H1 (cell line): ENCODE results near the gene MIEN1. TPM values are rescaled to one million over a fixed set of nuclear protein-coding genes. Genes with fewer than 3 reads are reported as not detected.
A peak's percentile ranks its signal among the peaks of the same experiment; 100 is the strongest.

ENCODE experiments used
- CTCF ChIA-PET: fragments of 300-600 bp; sonication (Branson Sonifier 250); formaldehyde crosslinking; loops from one replicate; lab custom pipeline; 2021; ENCODE audit not compliant: partially characterized antibody; lab: Charles Lee
- POLR2A ChIA-PET: fragments of 300-600 bp; sonication (Branson Sonifier 250); formaldehyde crosslinking; loops from one replicate; lab custom pipeline; 2021; ENCODE audit warnings: inconsistent platforms; ENCODE audit not compliant: partially characterized antibody; lab: Charles Lee
- DNase-seq, 2 experiments: peaks; one replicate each; pipeline versions ENCODE4 v3.0.0 to v3.0.0-alpha.2; 2010 to 2022; ENCODE audit warnings: low spot score in 2 of 2, low read depth in 1 of 2, mixed read lengths in 1 of 2
- FAIRE-seq: peaks from 2 replicates; lab custom pipeline; 2011; peaks lifted over from hg19 to GRCh38; lab: Jason Lieb, UNC
- H2AFZ ChIP-seq: 2 replicates; pipeline ENCODE4 v1.8.1; 2012; ENCODE audit warnings: low read length, inconsistent platforms
- H2AK5ac ChIP-seq: 2 replicates; pipeline ENCODE4 v1.6.1; 2013; ENCODE audit warnings: low read depth, low read length
- H2BK120ac ChIP-seq: replicated peaks from 2 replicates; pipeline ENCODE3; 2013; ENCODE audit warnings: low read depth, low read length, inconsistent platforms
- H2BK12ac ChIP-seq: 2 replicates; pipeline ENCODE4 v1.6.1; 2013; ENCODE audit warnings: low read depth, low read length
- H2BK15ac ChIP-seq: 2 replicates; pipeline ENCODE4 v1.6.1; 2013; ENCODE audit warnings: low read length
- H2BK20ac ChIP-seq: 2 replicates; pipeline ENCODE4 v1.6.1; 2013; ENCODE audit warnings: low read length
- H2BK5ac ChIP-seq: 2 replicates; pipeline ENCODE4 v1.6.1; 2013; ENCODE audit warnings: low read depth, low read length
- H3K14ac ChIP-seq: 2 replicates; pipeline ENCODE4 v1.6.1; 2013; ENCODE audit warnings: inconsistent platforms; ENCODE audit not compliant: insufficient read length
- H3K18ac ChIP-seq: 2 replicates; pipeline ENCODE4 v1.6.1; 2013; ENCODE audit warnings: low read length; ENCODE audit errors: extremely low read depth
- H3K23ac ChIP-seq: 2 replicates; pipeline ENCODE4 v1.6.1; 2013; ENCODE audit warnings: inconsistent platforms; ENCODE audit not compliant: insufficient read length
- H3K23me2 ChIP-seq: 2 replicates; pipeline ENCODE4 v1.6.1; 2013; ENCODE audit warnings: low read depth, low read length
- H3K27ac ChIP-seq: 2 replicates; pipeline ENCODE4 v1.6.1; 2011; ENCODE audit warnings: low read depth, low read length, inconsistent platforms
- H3K27me3 ChIP-seq, 4 experiments: replicated peaks in 1 of 4; 1 replicate in 1 of 4; 2 replicates in 3 of 4; pipeline versions ENCODE4 v1.6.1 to v1.8.1; 2011 to 2013; ENCODE audit warnings: low read length in 3 of 4, mild to moderate bottlenecking in 3 of 4, inconsistent platforms in 2 of 4, mixed read lengths in 2 of 4, moderate library complexity in 1 of 4; ENCODE audit not compliant: control insufficient read depth in 3 of 4, insufficient read depth in 3 of 4; ENCODE audit errors: extremely low read depth in 1 of 4
- H3K36me3 ChIP-seq, 4 experiments: 2 replicates each; pipeline versions ENCODE4 v1.6.1 to v1.8.1; 2011 to 2013; ENCODE audit warnings: mild to moderate bottlenecking in 4 of 4, low read length in 3 of 4, moderate library complexity in 2 of 4, control low read depth in 1 of 4, inconsistent platforms in 1 of 4; ENCODE audit not compliant: insufficient read depth in 4 of 4, control insufficient read depth in 2 of 4
- H3K4ac ChIP-seq: replicated peaks from 2 replicates; pipeline ENCODE3; 2013; ENCODE audit warnings: low read length, low read depth, mixed read lengths, inconsistent platforms; ENCODE audit not compliant: insufficient read length
- H3K4me1 ChIP-seq, 4 experiments: replicated peaks in 1 of 4; 1 replicate in 1 of 4; 2 replicates in 3 of 4; pipeline versions ENCODE4 v1.6.1 to v1.8.1; 2011 to 2013; ENCODE audit warnings: low read length in 3 of 4, inconsistent platforms in 2 of 4, mixed read lengths in 1 of 4; ENCODE audit not compliant: insufficient read depth in 4 of 4, control insufficient read depth in 3 of 4
- H3K4me2 ChIP-seq, 2 experiments: 2 replicates each; pipeline versions ENCODE4 v1.6.1 to v1.8.1; 2011 to 2013; ENCODE audit warnings: low read depth in 2 of 2, low read length in 2 of 2, control low read depth in 1 of 2, inconsistent platforms in 1 of 2, mild to moderate bottlenecking in 1 of 2; ENCODE audit not compliant: insufficient read depth in 1 of 2
- H3K4me3 ChIP-seq, 4 experiments: fragments of 200-600, 300-600 bp in 1 of 4; sonication (generic), shearing (Covaris generic), sonication (Bioruptor Twin) in 1 of 4; 2 replicates each; pipeline versions ENCODE4 v1.5.1 to v1.8.1; 2011 to 2016; ENCODE audit warnings: low read length in 4 of 4, low read depth in 3 of 4, control low read depth in 2 of 4, inconsistent platforms in 2 of 4, mild to moderate bottlenecking in 2 of 4, mixed read lengths in 1 of 4, moderate library complexity in 1 of 4; ENCODE audit not compliant: insufficient read depth in 2 of 4; ENCODE audit errors: extremely low read depth in 1 of 4
- H3K56ac ChIP-seq: replicated peaks from 2 replicates; pipeline ENCODE3; 2013; ENCODE audit warnings: low read depth, mild to moderate bottlenecking, mixed read lengths, low read length, inconsistent platforms; ENCODE audit not compliant: insufficient read length
- H3K79me1 ChIP-seq: 2 replicates; pipeline ENCODE4 v1.6.1; 2013; ENCODE audit warnings: low read depth, low read length, control low read depth
- H3K79me2 ChIP-seq, 2 experiments: 2 replicates each; pipeline versions ENCODE4 v1.6.1 to v1.8.1; 2012 to 2013; ENCODE audit warnings: low read length in 2 of 2, mild to moderate bottlenecking in 2 of 2, inconsistent platforms in 1 of 2; ENCODE audit not compliant: insufficient read depth in 2 of 2, control insufficient read depth in 1 of 2
- H3K9ac ChIP-seq, 4 experiments: replicated peaks in 1 of 4; 1 replicate in 1 of 4; 2 replicates in 3 of 4; pipeline versions ENCODE4 v1.6.1 to v1.8.1; 2011 to 2013; ENCODE audit warnings: low read depth in 3 of 4, low read length in 3 of 4, control low read depth in 2 of 4, mild to moderate bottlenecking in 2 of 4, moderate library complexity in 2 of 4, inconsistent platforms in 1 of 4; ENCODE audit errors: extremely low read depth in 1 of 4
- H3K9me3 ChIP-seq, 2 experiments: 2 replicates each; pipeline versions ENCODE4 v1.6.1 to v1.8.1; 2012 to 2013; ENCODE audit warnings: mild to moderate bottlenecking in 2 of 2, moderate library complexity in 2 of 2, control low read depth in 1 of 2, inconsistent platforms in 1 of 2, low read depth in 1 of 2, low read length in 1 of 2, mixed read lengths in 1 of 2; ENCODE audit not compliant: insufficient read depth in 2 of 2
- H4K20me1 ChIP-seq, 2 experiments: replicated peaks in 1 of 2; 2 replicates each; pipeline versions ENCODE3 to v1.8.1; 2011 to 2013; ENCODE audit warnings: inconsistent platforms in 2 of 2, low read length in 2 of 2, mild to moderate bottlenecking in 1 of 2; ENCODE audit not compliant: insufficient read depth in 2 of 2, control insufficient read depth in 1 of 2
- H4K5ac ChIP-seq: 2 replicates; pipeline ENCODE4 v1.6.1; 2013; ENCODE audit warnings: low read length, low read depth, mixed read lengths, inconsistent platforms; ENCODE audit not compliant: insufficient read length
- H4K8ac ChIP-seq: 2 replicates; pipeline ENCODE4 v1.8.0; 2013; ENCODE audit warnings: mild to moderate bottlenecking, moderate library complexity, low read length, inconsistent platforms; ENCODE audit not compliant: insufficient read depth; ENCODE audit errors: extremely low read depth
- H4K91ac ChIP-seq: replicated peaks from 2 replicates; pipeline ENCODE3; 2013; ENCODE audit warnings: low read length, mixed read lengths, inconsistent platforms; ENCODE audit not compliant: insufficient read length
- BACH1 ChIP-seq: IDR thresholded peaks from 2 replicates; pipeline ENCODE4 v1.6.1; 2012; ENCODE audit warnings: low read length, improper control_type of control experiment
- CTBP2 ChIP-seq: IDR thresholded peaks from 2 replicates; pipeline ENCODE4 v1.7.0; 2011; ENCODE audit warnings: borderline replicate concordance, mild to moderate bottlenecking, moderate library complexity, mixed read lengths, low read length; ENCODE audit not compliant: insufficient read depth, insufficient read length
- CTCF ChIP-seq, 3 experiments: IDR thresholded peaks; 1 replicate in 2 of 3; 2 replicates in 1 of 3; pipeline versions ENCODE4 v1.5.1 to v1.6.1; 2011; ENCODE audit warnings: low read length in 3 of 3, mild to moderate bottlenecking in 3 of 3, inconsistent platforms in 2 of 3, low read depth in 1 of 3, moderate library complexity in 1 of 3; ENCODE audit not compliant: insufficient read depth in 1 of 3; ENCODE audit errors: control extremely low read depth in 1 of 3
- HDAC2 ChIP-seq, 2 experiments: fragments of 300-600 bp in 1 of 2; sonication (generic) in 1 of 2; IDR thresholded peaks; 2 replicates each; pipeline ENCODE4 v1.6.1; 2011 to 2012; ENCODE audit warnings: low read depth in 2 of 2, low read length in 2 of 2, mild to moderate bottlenecking in 2 of 2, moderate library complexity in 2 of 2, borderline replicate concordance in 1 of 2, inconsistent platforms in 1 of 2
- RFX5 ChIP-seq: IDR thresholded peaks from 2 replicates; pipeline ENCODE4 v1.6.1; 2011; ENCODE audit warnings: low read depth, low read length, improper control_type of control experiment, borderline replicate concordance
- RXRA ChIP-seq: IDR thresholded peaks from 2 replicates; pipeline ENCODE4 v1.6.1; 2011; ENCODE audit warnings: low read depth, mild to moderate bottlenecking, low read length, moderate library complexity; ENCODE audit not compliant: insufficient read depth
- SIN3A ChIP-seq, 2 experiments: IDR thresholded peaks in 1 of 2; conservative IDR thresholded peaks in 1 of 2; 2 replicates each; pipeline ENCODE4 v1.6.1; 2011 to 2012; ENCODE audit warnings: low read length in 2 of 2, improper control_type of control experiment in 1 of 2, low read depth in 1 of 2, mild to moderate bottlenecking in 1 of 2
- WGBS, 2 experiments: shearing (Covaris generic) in 1 of 2; methylation state at CpG; one replicate each; pipeline versions ENCODE4 v1.1.6 to v1.1.7; 2013 to 2015; ENCODE audit warnings: low lambda C conversion rate in 2 of 2, mixed read lengths in 2 of 2, inconsistent platforms in 1 of 2, low coverage in 1 of 2, missing lambda C conversion rate in 1 of 2; ENCODE audit not compliant: insufficient replicate concordance in 2 of 2, insufficient coverage in 1 of 2, insufficient read length in 1 of 2; ENCODE audit errors: extremely low coverage in 1 of 2, missing lambda C conversion rate in 1 of 2; 5-methylcytosine and 5-hydroxymethylcytosine counted together
- polyA plus RNA-seq, 7 experiments: library from polyadenylated mRNA; depleted of rRNA in 3 of 7; stranded (reverse) in 5 of 7; unstranded in 2 of 7; fragments of >200 nt in 5 of 7; fragments of 200-250 nt in 2 of 7; gene quantifications; 1 replicate in 5 of 7; 2 replicates in 1 of 7; 4 replicates in 1 of 7; pipeline versions ENCODE4 v1.2.1 to v1.2.3, GENCODE V29; 2011 to 2013; ENCODE audit warnings: missing spikeins in 2 of 7, mixed read lengths in 2 of 7
- total RNA-seq: library from RNA; stranded (reverse); fragmentation: NEBNext Ultra II Directional; extraction: Animal tissue kit (Norgen Biotek cat#: 25700); gene quantifications from 2 replicates; pipeline ENCODE4 v1.2.1, GENCODE V29; 2021

MIEN1 gene
- total and polyA plus RNA-seq, 2 of the 8 experiments (the other 6 are each of a cell fraction or from before 2014, with no cell fraction given) = 29.6 to 54.9 TPM

GRCh38 chr17:39751016-39751543, 20.7 kb upstream of the MIEN1 start:
- H4K20me1 ChIP-seq = no peaks in the 10 kb centered on the region
- H3K9me3 ChIP-seq = no peaks in the 10 kb centered on the region
- peaks cover 9 to 25% (median 18%) of the 10 kb centered on the region in 4 experiments for H3K4me1 ChIP-seq
- H2AK5ac ChIP-seq = no peak overlapping the region
- no peak overlapping the region for H3K27ac ChIP-seq
- no peak overlapping the region for H2BK12ac ChIP-seq
- FAIRE-seq (no peak), DNase-seq (no peak)
- H2BK20ac ChIP-seq = peak overlapping the region; percentile 73; the same call in 1 of the 2 replicates
- no peak overlapping the region for H3K14ac ChIP-seq
- no peak overlapping the region for H4K5ac ChIP-seq
- H3K23me2 ChIP-seq = peaks cover 10% of the 10 kb centered on the region; the same call in 1 of the 2 replicates
- peak overlapping the region; percentile 73; the same call in 1 of the 2 replicates for H2BK5ac ChIP-seq
- ChIA-PET CTCF (interaction anchor here (0.7 to 8.2 kb wide), 10 partner anchors 8 to 129 kb away, joined by 3 to 102 read pairs (median 3); partner anchors contain the start of gene MIEN1), POLR2A (interaction anchor here (1.1 to 8.1 kb wide), 4 partner anchors 9 to 37 kb away, joined by 3 to 54 read pairs (median 11); partner anchors contain the start of gene MIEN1)
- H3K23ac ChIP-seq = no peak overlapping the region
- no peaks in the 10 kb centered on the region for H3K79me1 ChIP-seq
- WGBS, 2 experiments = 78% methylated on average over 5 of the region's 5 CpGs; no CpG with 5 or more reads in 1 of the 2 experiments
- no peak overlapping the region for H2BK120ac ChIP-seq
- H3K79me2 ChIP-seq = no peaks in the 10 kb centered on the region
- peaks cover 0 to 7% (median 3%) of the 10 kb centered on the region in 4 experiments; a peak in 4 of 8 replicates for H3K36me3 ChIP-seq
- H3K4me2 ChIP-seq = no peak overlapping the region
- H3K56ac ChIP-seq = no peak overlapping the region
- no peak overlapping the region for H3K4ac ChIP-seq
- no peak overlapping the region for H2AFZ ChIP-seq
- H3K18ac ChIP-seq = no peak overlapping the region
- no peak overlapping the region for H3K4me3 ChIP-seq
- no peak overlapping the region for H4K91ac ChIP-seq
- H3K9ac ChIP-seq = no peak overlapping the region
- 0 out of 2 replicates have a peak overlapping the region, but pooled peaks have one; percentile 37 for H2BK15ac ChIP-seq
- H4K8ac ChIP-seq = no peak overlapping the region
- peaks cover 0 to 3% (median 2%) of the 10 kb centered on the region in 4 experiments; a peak in 2 of 7 replicates for H3K27me3 ChIP-seq
- TF ChIP-seq CTCF (IDR thresholded peaks at IDR 0.05; ENCODE audit: control extremely low read depth in 1 of 3, insufficient read depth in 1 of 3, low read depth in 1 of 3, low read length in 3 of 3) = peak in 1 of 3 experiments; percentile 8; a peak in 1 of 4 replicates
- peak in 1 of 2 experiments; percentile 84; a peak in 2 of 4 replicates for TF ChIP-seq HDAC2 (IDR thresholded peaks at IDR 0.05; ENCODE audit: borderline replicate concordance in 1 of 2, low read depth in 2 of 2, low read length in 2 of 2)
- TF ChIP-seq RFX5 = no peak
- TF ChIP-seq RXRA = no peak
- TF ChIP-seq SIN3A (conservative IDR thresholded peaks at IDR 0.05 in 1 of 2, IDR thresholded peaks at IDR 0.05 in 1 of 2; ENCODE audit: low read depth in 1 of 2, low read length in 2 of 2) = no peak
- TF ChIP-seq CTBP2 = no peak
- TF ChIP-seq BACH1 = no peak
